ENCODE data around the gene CLEC19A. TPM values are rescaled to one million over a fixed set of nuclear protein-coding genes. Genes with fewer than 3 reads are reported as not detected.

Gene CLEC19A
- total RNA-seq, 1 experiment from 2014 or later, result 0.09 TPM

DNA sequence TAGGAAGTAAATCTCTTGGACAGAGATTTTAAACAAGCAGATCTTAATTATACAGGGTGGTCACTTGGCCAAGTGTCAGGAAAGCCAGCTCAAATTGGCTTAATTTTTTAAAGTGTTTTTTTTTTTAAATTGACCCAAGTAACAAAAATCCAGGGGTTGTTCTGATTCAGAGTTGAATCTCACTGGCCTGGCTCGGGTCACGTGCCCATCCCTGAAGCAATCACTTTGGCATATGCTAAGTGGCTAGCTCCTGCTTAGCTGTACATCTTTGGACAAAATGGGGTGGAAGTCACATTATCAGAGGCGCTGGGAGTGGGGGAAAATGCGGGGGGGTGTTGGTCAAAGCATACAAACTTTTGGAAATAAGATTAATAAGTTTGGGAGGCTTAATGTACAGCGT, 23.6 kb downstream of the CLEC19A start:
- DNase-seq (ENCODE audit: low spot score) (no peak), ATAC-seq (no peak)
- CTCF ChIA-PET, result interaction anchor here (0.9 kb wide), 1 partner anchor 22 kb away, joined by 6 read pairs; no protein-coding TSS in a partner anchor
- Mint-ChIP-seq H3K4me3 (no peak overlapping the region), H3K36me3 (peaks cover 14% of the 10 kb centered on the region), H3K27ac (no peak overlapping the region), H3K27me3 (ENCODE audit: low read depth) (0 out of 2 replicates have a peak, but pooled peaks cover 3% of the 10 kb centered on the region), H3K4me1 (0 out of 2 replicates have a peak, but pooled peaks cover 4% of the 10 kb centered on the region), H3K9me3 (peaks cover 19% of the 10 kb centered on the region)
- POLR2A ChIA-PET, result no interaction called here
- TF ChIP-seq JAZF1 (CRISPR knock-in tag; IDR thresholded peaks at IDR 0.05), result no peak
- TF ChIP-seq, protein P1, sequence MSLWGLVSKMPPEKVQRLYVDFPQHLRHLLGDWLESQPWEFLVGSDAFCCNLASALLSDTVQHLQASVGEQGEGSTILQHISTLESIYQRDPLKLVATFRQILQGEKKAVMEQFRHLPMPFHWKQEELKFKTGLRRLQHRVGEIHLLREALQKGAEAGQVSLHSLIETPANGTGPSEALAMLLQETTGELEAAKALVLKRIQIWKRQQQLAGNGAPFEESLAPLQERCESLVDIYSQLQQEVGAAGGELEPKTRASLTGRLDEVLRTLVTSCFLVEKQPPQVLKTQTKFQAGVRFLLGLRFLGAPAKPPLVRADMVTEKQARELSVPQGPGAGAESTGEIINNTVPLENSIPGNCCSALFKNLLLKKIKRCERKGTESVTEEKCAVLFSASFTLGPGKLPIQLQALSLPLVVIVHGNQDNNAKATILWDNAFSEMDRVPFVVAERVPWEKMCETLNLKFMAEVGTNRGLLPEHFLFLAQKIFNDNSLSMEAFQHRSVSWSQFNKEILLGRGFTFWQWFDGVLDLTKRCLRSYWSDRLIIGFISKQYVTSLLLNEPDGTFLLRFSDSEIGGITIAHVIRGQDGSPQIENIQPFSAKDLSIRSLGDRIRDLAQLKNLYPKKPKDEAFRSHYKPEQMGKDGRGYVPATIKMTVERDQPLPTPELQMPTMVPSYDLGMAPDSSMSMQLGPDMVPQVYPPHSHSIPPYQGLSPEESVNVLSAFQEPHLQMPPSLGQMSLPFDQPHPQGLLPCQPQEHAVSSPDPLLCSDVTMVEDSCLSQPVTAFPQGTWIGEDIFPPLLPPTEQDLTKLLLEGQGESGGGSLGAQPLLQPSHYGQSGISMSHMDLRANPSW (CRISPR knock-in tag; conservative IDR thresholded peaks at IDR 0.05; ENCODE audit: low read depth), result no peak
- TF ChIP-seq, protein P2, sequence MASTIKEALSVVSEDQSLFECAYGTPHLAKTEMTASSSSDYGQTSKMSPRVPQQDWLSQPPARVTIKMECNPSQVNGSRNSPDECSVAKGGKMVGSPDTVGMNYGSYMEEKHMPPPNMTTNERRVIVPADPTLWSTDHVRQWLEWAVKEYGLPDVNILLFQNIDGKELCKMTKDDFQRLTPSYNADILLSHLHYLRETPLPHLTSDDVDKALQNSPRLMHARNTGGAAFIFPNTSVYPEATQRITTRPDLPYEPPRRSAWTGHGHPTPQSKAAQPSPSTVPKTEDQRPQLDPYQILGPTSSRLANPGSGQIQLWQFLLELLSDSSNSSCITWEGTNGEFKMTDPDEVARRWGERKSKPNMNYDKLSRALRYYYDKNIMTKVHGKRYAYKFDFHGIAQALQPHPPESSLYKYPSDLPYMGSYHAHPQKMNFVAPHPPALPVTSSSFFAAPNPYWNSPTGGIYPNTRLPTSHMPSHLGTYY (CRISPR knock-in tag; IDR thresholded peaks at IDR 0.05), result no peak
- TF ChIP-seq GABPB1 (CRISPR knock-in tag; IDR thresholded peaks at IDR 0.05), result no peak
- no peak for TF ChIP-seq CREM (CRISPR knock-in tag; IDR thresholded peaks at IDR 0.05)
- TF ChIP-seq, protein P3, sequence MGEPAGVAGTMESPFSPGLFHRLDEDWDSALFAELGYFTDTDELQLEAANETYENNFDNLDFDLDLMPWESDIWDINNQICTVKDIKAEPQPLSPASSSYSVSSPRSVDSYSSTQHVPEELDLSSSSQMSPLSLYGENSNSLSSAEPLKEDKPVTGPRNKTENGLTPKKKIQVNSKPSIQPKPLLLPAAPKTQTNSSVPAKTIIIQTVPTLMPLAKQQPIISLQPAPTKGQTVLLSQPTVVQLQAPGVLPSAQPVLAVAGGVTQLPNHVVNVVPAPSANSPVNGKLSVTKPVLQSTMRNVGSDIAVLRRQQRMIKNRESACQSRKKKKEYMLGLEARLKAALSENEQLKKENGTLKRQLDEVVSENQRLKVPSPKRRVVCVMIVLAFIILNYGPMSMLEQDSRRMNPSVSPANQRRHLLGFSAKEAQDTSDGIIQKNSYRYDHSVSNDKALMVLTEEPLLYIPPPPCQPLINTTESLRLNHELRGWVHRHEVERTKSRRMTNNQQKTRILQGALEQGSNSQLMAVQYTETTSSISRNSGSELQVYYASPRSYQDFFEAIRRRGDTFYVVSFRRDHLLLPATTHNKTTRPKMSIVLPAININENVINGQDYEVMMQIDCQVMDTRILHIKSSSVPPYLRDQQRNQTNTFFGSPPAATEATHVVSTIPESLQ (CRISPR knock-in tag; IDR thresholded peaks at IDR 0.05), result no peak
- TF ChIP-seq, protein P4, sequence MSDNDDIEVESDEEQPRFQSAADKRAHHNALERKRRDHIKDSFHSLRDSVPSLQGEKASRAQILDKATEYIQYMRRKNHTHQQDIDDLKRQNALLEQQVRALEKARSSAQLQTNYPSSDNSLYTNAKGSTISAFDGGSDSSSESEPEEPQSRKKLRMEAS (CRISPR knock-in tag; IDR thresholded peaks at IDR 0.05), result no peak
- TF ChIP-seq ATF1 (CRISPR knock-in tag; IDR thresholded peaks at IDR 0.05), result no peak
- TF ChIP-seq ZNF416 (CRISPR knock-in tag; IDR thresholded peaks at IDR 0.05), result no peak
- TF ChIP-seq, protein P5, sequence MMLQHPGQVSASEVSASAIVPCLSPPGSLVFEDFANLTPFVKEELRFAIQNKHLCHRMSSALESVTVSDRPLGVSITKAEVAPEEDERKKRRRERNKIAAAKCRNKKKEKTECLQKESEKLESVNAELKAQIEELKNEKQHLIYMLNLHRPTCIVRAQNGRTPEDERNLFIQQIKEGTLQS (CRISPR knock-in tag; conservative IDR thresholded peaks at IDR 0.05), result no peak
- TF ChIP-seq, protein P6, sequence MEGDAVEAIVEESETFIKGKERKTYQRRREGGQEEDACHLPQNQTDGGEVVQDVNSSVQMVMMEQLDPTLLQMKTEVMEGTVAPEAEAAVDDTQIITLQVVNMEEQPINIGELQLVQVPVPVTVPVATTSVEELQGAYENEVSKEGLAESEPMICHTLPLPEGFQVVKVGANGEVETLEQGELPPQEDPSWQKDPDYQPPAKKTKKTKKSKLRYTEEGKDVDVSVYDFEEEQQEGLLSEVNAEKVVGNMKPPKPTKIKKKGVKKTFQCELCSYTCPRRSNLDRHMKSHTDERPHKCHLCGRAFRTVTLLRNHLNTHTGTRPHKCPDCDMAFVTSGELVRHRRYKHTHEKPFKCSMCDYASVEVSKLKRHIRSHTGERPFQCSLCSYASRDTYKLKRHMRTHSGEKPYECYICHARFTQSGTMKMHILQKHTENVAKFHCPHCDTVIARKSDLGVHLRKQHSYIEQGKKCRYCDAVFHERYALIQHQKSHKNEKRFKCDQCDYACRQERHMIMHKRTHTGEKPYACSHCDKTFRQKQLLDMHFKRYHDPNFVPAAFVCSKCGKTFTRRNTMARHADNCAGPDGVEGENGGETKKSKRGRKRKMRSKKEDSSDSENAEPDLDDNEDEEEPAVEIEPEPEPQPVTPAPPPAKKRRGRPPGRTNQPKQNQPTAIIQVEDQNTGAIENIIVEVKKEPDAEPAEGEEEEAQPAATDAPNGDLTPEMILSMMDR (IDR thresholded peaks at IDR 0.05), result no peak
- no peak for TF ChIP-seq ZNF138 (CRISPR knock-in tag; conservative IDR thresholded peaks at IDR 0.05)
- TF ChIP-seq RELA (CRISPR knock-in tag; IDR thresholded peaks at IDR 0.05; ENCODE audit: borderline replicate concordance), result no peak
- TF ChIP-seq, protein P7, sequence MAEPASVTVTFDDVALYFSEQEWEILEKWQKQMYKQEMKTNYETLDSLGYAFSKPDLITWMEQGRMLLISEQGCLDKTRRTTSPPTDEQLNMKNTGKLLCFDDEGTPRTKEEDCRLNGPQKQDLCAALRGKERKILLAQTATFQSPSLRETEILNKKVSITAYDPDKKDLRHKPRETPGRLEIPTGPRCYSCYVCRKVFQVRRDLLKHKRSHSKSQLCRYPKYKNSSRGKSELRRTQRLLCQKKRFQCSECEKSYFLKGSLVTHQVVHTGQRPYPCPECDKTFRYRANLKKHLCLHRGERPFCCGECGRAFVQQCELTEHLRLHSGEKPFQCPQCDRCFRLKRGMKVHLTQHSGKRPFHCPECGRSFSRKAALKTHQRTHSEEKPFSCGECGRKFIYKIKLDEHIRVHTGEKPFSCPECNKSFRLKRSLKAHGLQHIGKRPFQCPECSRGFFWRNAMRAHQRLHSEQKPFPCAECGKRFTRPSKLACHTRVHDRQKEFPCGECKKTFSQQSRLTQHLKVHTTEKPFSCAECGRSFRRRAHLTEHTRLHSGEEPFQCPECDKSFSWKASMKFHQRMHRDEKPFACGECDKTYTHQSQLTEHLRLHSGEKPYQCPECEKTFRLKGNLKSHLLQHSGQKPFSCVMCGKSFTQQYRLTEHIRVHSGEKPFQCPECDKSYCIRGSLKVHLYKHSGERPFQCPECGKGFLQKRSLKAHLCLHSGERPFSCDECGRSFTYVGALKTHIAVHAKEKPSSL (CRISPR knock-in tag; conservative IDR thresholded peaks at IDR 0.05), result no peak
- TF ChIP-seq SMAD4 (CRISPR knock-in tag; IDR thresholded peaks at IDR 0.05), result no peak
